Liver (tissue), 9 donors: Measurements from ENCODE around the gene LINGO3. TPM values are rescaled to one million over a fixed set of nuclear protein-coding genes. Genes with fewer than 3 reads are reported as not detected.

Source experiments
- DNase-seq: peaks from one replicate; pipeline ENCODE4 v3.0.0-alpha.2; 2017; ENCODE audit warnings: low spot score
- H3K27ac ChIP-seq, 2 donors: one replicate each; pipeline ENCODE4 v1.7.0; 2013; ENCODE audit warnings: inconsistent platforms in 2 of 2, low read length in 2 of 2, control low read depth in 1 of 2, low read depth in 1 of 2, mild to moderate bottlenecking in 1 of 2
- H3K27me3 ChIP-seq, 4 donors: one replicate each; pipeline versions ENCODE4 v1.6.1 to v1.7.0; 2013; ENCODE audit warnings: low read length in 3 of 4, inconsistent platforms in 1 of 4, mild to moderate bottlenecking in 1 of 4, moderate library complexity in 1 of 4; ENCODE audit not compliant: control insufficient read depth in 4 of 4, insufficient read depth in 4 of 4
- H3K36me3 ChIP-seq, 4 donors: one replicate each; pipeline versions ENCODE4 v1.6.1 to v1.7.0; 2013; ENCODE audit warnings: low read length in 3 of 4, mild to moderate bottlenecking in 3 of 4, low read depth in 1 of 4, moderate library complexity in 1 of 4; ENCODE audit not compliant: control insufficient read depth in 4 of 4, insufficient read depth in 3 of 4
- H3K4me1 ChIP-seq, 4 donors: one replicate each; pipeline versions ENCODE4 v1.6.1 to v1.7.0; 2013; ENCODE audit warnings: low read length in 3 of 4, mild to moderate bottlenecking in 3 of 4, moderate library complexity in 1 of 4; ENCODE audit not compliant: control insufficient read depth in 4 of 4, insufficient read depth in 4 of 4
- H3K4me3 ChIP-seq, 3 donors: one replicate each; pipeline versions ENCODE4 v1.6.1 to v1.7.0; 2013; ENCODE audit warnings: low read length in 3 of 3, control low read depth in 1 of 3, low read depth in 1 of 3, mild to moderate bottlenecking in 1 of 3
- H3K9ac ChIP-seq, 2 donors: one replicate each; pipeline ENCODE4 v1.7.0; 2013; ENCODE audit warnings: low read length in 2 of 2, mild to moderate bottlenecking in 2 of 2, moderate library complexity in 2 of 2, control low read depth in 1 of 2, low read depth in 1 of 2
- H3K9me3 ChIP-seq, 4 donors: one replicate each; pipeline versions ENCODE4 v1.6.1 to v1.7.0; 2013; ENCODE audit warnings: low read length in 3 of 4; ENCODE audit not compliant: control insufficient read depth in 4 of 4
- FOXA1 ChIP-seq: IDR thresholded peaks from 2 replicates; pipeline ENCODE4 v1.6.1; 2016; ENCODE audit warnings: antibody characterized with exemption
- FOXA2 ChIP-seq: IDR thresholded peaks from 2 replicates; pipeline ENCODE4 v1.6.1; 2016; ENCODE audit warnings: antibody characterized with exemption
- GABPA ChIP-seq, 2 donors: IDR thresholded peaks in 1 of 2; conservative IDR thresholded peaks in 1 of 2; 2 replicates each; pipeline ENCODE4 v1.6.1; 2016; ENCODE audit warnings: antibody characterized with exemption in 2 of 2, mild to moderate bottlenecking in 1 of 2, moderate library complexity in 1 of 2
- HNF4A ChIP-seq, 2 donors: conservative IDR thresholded peaks; 2 replicates each; pipeline ENCODE4 v1.6.1; 2016; ENCODE audit warnings: antibody characterized with exemption in 2 of 2, mild to moderate bottlenecking in 2 of 2
- HNF4G ChIP-seq: IDR thresholded peaks from 2 replicates; pipeline ENCODE4 v1.6.1; 2016; ENCODE audit warnings: antibody characterized with exemption
- NR2F2 ChIP-seq: IDR thresholded peaks from 2 replicates; pipeline ENCODE4 v1.6.1; 2016; ENCODE audit warnings: antibody characterized with exemption
- RAD21 ChIP-seq, 2 donors: IDR thresholded peaks; 2 replicates each; pipeline ENCODE4 v1.6.1; 2016; ENCODE audit warnings: antibody characterized with exemption in 2 of 2, mild to moderate bottlenecking in 2 of 2
- RXRA ChIP-seq, 2 donors: IDR thresholded peaks; 2 replicates each; pipeline ENCODE4 v1.6.1; 2017 to 2018; ENCODE audit warnings: antibody characterized with exemption in 2 of 2, mild to moderate bottlenecking in 1 of 2
- SP1 ChIP-seq: IDR thresholded peaks from 2 replicates; pipeline ENCODE4 v1.6.1; 2018; ENCODE audit warnings: antibody characterized with exemption, mild to moderate bottlenecking
- TAF1 ChIP-seq: conservative IDR thresholded peaks from 2 replicates; pipeline ENCODE4 v1.6.1; 2016; ENCODE audit warnings: antibody characterized with exemption, mild to moderate bottlenecking
- WGBS: extraction: QIAGEN DNeasy Blood & Tissue Kit; methylation state at CpG from one replicate; pipeline ENCODE4 v1.1.7; 2013; 5-methylcytosine and 5-hydroxymethylcytosine counted together
- polyA plus RNA-seq, 2 donors: library from polyadenylated mRNA; stranded (reverse) in 1 of 2; unstranded in 1 of 2; fragments of 200-250 nt in 1 of 2; fragments of >200 nt in 1 of 2; fragmentation: Nextera tagmentation in 1 of 2; extraction: Ambion mirVana in 1 of 2; gene quantifications; one replicate each; pipeline versions ENCODE4 v1.2.1 to v1.2.3, GENCODE V29; 2013 to 2015
- total RNA-seq, 2 donors: library from RNA; depleted of rRNA; stranded (reverse); fragments of >200 nt; gene quantifications; one replicate each; pipeline ENCODE4 v1.2.3, GENCODE V29; 2014
- TF ChIP-seq, protein P1 (sequence below): fragments of 150-350 bp; IDR thresholded peaks from 2 replicates; pipeline ENCODE4 v1.5.1; 2017; ENCODE audit warnings: improper control_type of control experiment, low read depth, low read length; ENCODE audit not compliant: missing input control
- TF ChIP-seq, protein P2 (sequence below): IDR thresholded peaks from 2 replicates; pipeline ENCODE4 v1.6.1; 2016; ENCODE audit warnings: antibody characterized with exemption, mild to moderate bottlenecking
- TF ChIP-seq, protein P3 (sequence below): IDR thresholded peaks from 2 replicates; pipeline ENCODE4 v1.6.1; 2016; ENCODE audit warnings: antibody characterized with exemption
- donor health status: healthy.
- donor health status: healthy.
- donor health status: healthy.
- donor health status: healthy.
- donor health status: healthy.

LINGO3 gene
- total and polyA plus RNA-seq, 4 donors: 0.02 to 0.08 (median 0.07) TPM

- TF ChIP-seq TAF1 (no peak), RAD21 (IDR thresholded peaks at IDR 0.05) (peak; percentile 30 to 53)
- TF ChIP-seq, protein P1, sequence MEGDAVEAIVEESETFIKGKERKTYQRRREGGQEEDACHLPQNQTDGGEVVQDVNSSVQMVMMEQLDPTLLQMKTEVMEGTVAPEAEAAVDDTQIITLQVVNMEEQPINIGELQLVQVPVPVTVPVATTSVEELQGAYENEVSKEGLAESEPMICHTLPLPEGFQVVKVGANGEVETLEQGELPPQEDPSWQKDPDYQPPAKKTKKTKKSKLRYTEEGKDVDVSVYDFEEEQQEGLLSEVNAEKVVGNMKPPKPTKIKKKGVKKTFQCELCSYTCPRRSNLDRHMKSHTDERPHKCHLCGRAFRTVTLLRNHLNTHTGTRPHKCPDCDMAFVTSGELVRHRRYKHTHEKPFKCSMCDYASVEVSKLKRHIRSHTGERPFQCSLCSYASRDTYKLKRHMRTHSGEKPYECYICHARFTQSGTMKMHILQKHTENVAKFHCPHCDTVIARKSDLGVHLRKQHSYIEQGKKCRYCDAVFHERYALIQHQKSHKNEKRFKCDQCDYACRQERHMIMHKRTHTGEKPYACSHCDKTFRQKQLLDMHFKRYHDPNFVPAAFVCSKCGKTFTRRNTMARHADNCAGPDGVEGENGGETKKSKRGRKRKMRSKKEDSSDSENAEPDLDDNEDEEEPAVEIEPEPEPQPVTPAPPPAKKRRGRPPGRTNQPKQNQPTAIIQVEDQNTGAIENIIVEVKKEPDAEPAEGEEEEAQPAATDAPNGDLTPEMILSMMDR: peak; percentile 37
- Histone ChIP-seq H3K27me3 (no peaks in the 10 kb centered on the region), H3K27ac (no peak overlapping the region), H3K4me3 (no peak overlapping the region), H3K4me1 (peaks cover 0 to 4% (median 4%) of the 10 kb centered on the region in 4 donors), H3K9ac (no peak overlapping the region), H3K36me3 (no peaks in the 10 kb centered on the region), H3K9me3 (no peaks in the 10 kb centered on the region)
- peak; percentile 62 for DNase-seq
- 73% methylated on average over 7 of the region's 7 CpGs for WGBS
Measured at GRCh38 chr19:2261438-2262172, 46.3 kb downstream of the LINGO3 start.

DNA sequence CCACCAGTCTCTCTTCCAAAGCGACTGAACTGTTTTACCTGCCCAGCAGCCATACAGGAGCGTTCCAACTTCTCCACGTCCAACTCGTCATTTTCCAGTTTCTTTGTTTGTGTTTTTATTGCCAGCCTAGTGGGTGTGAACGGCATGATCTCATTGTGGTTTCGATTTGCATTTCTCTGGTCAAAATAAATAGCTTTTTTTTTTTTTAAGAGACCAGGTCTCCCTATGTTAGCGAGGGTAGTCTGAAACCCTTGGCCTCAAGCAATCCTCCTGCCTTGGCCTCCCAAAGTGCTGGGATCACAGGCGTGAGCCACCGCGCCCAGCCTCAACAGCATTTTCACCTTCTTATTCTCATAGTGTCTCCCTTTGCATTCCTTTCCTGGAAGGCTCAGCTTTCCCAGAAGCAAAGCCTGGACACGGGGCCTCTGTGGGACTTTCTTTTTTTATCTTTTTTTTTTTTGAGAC lies 47.6 kb downstream of the LINGO3 start:
- DNase-seq: no peak
- TF ChIP-seq, protein P2, sequence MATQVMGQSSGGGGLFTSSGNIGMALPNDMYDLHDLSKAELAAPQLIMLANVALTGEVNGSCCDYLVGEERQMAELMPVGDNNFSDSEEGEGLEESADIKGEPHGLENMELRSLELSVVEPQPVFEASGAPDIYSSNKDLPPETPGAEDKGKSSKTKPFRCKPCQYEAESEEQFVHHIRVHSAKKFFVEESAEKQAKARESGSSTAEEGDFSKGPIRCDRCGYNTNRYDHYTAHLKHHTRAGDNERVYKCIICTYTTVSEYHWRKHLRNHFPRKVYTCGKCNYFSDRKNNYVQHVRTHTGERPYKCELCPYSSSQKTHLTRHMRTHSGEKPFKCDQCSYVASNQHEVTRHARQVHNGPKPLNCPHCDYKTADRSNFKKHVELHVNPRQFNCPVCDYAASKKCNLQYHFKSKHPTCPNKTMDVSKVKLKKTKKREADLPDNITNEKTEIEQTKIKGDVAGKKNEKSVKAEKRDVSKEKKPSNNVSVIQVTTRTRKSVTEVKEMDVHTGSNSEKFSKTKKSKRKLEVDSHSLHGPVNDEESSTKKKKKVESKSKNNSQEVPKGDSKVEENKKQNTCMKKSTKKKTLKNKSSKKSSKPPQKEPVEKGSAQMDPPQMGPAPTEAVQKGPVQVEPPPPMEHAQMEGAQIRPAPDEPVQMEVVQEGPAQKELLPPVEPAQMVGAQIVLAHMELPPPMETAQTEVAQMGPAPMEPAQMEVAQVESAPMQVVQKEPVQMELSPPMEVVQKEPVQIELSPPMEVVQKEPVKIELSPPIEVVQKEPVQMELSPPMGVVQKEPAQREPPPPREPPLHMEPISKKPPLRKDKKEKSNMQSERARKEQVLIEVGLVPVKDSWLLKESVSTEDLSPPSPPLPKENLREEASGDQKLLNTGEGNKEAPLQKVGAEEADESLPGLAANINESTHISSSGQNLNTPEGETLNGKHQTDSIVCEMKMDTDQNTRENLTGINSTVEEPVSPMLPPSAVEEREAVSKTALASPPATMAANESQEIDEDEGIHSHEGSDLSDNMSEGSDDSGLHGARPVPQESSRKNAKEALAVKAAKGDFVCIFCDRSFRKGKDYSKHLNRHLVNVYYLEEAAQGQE: no peak
- H3K27me3 ChIP-seq: no peaks in the 10 kb centered on the region
- no peak overlapping the region for H3K9ac ChIP-seq
- no peaks in the 10 kb centered on the region for H3K9me3 ChIP-seq
- H3K27ac ChIP-seq: no peak overlapping the region
- H3K4me1 ChIP-seq: no peaks in the 10 kb centered on the region
- H3K36me3 ChIP-seq: no peaks in the 10 kb centered on the region
- WGBS: 78% methylated on average over 11 of the region's 11 CpGs
- H3K4me3 ChIP-seq: no peak overlapping the region

DNA sequence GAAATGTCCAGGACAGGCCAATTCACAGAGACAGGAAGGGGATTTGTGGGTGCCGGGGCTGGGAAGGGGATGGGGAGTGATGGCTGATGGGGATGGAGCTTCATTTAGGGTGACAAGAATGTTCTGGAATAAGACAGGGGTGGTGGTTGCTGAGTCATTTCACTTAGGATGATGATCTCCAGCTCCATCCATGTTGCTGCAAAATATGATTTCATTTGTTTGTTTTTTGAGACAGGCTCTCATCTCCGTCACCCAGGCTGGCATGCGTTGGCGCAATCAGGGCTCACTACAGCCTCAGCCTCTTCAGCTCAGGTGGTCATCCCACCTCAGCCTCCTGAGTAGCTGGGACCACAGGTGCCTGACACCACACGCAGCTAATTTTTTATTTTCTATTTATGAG lies 48.6 kb downstream of the LINGO3 start:
- no peaks in the 10 kb centered on the region for H3K36me3 ChIP-seq
- WGBS: 94% methylated on average over 5 of the region's 5 CpGs
- H3K9ac ChIP-seq: no peak overlapping the region
- H3K4me1 ChIP-seq: no peaks in the 10 kb centered on the region
- H3K4me3 ChIP-seq: no peak overlapping the region
- no peak overlapping the region for H3K27ac ChIP-seq
- TF ChIP-seq, protein P3, sequence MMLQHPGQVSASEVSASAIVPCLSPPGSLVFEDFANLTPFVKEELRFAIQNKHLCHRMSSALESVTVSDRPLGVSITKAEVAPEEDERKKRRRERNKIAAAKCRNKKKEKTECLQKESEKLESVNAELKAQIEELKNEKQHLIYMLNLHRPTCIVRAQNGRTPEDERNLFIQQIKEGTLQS: no peak
- no peak for TF ChIP-seq TAF1
- no peak for TF ChIP-seq HNF4G
- TF ChIP-seq FOXA1: no peak
- TF ChIP-seq HNF4A (conservative IDR thresholded peaks at IDR 0.05): no peak
- TF ChIP-seq, protein P2: no peak
- no peak for TF ChIP-seq GABPA (IDR thresholded peaks at IDR 0.05 in 1 of 2, conservative IDR thresholded peaks at IDR 0.05 in 1 of 2)
- no peak for TF ChIP-seq SP1
- TF ChIP-seq FOXA2: no peak
- TF ChIP-seq RXRA (IDR thresholded peaks at IDR 0.05): no peak
- TF ChIP-seq NR2F2: no peak
- DNase-seq: no peak
- H3K27me3 ChIP-seq: no peaks in the 10 kb centered on the region
- H3K9me3 ChIP-seq: no peaks in the 10 kb centered on the region
